Retinal pigment epithelial cell (primary cell): Measurements from ENCODE around the gene PTPN14.
A peak's percentile ranks its signal among the peaks of the same experiment; 100 is the strongest.

ENCODE experiments used
- DNase-seq: peaks from one replicate; pipeline ENCODE4 v3.0.0-alpha.2; 2010; ENCODE audit warnings: low read depth
- H3K4me3 ChIP-seq: 2 replicates; pipeline ENCODE4 v1.5.1; 2011; ENCODE audit warnings: mild to moderate bottlenecking, low read length, control low read depth, moderate library complexity
- TF ChIP-seq, protein P1 (sequence below): conservative IDR thresholded peaks from 2 replicates; pipeline ENCODE4 v1.5.1; 2011; ENCODE audit warnings: low read depth, low read length, control low read depth, inconsistent platforms

Gene PTPN14

DNA sequence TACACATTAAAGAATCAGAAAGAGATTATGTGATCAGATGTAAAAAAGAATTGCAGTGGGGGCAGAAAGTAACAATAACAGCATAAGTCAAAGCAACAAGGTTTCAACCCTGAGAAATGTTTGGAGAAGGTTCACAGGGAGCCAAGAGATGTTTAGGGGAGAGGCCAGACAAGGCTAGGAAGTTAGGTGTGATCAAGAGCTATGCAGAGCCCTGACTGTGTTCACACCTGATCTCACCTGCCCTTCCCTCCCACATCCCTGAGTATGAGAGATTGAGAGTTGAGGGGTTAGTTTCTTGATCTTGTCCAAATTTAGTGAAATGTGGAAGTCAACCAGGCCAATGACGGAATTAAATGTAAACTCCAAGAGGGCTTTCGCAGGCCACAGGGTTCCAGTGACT is 10.2 kb downstream of the PTPN14 start:
- DNase-seq, result no peak
- TF ChIP-seq, protein P1, sequence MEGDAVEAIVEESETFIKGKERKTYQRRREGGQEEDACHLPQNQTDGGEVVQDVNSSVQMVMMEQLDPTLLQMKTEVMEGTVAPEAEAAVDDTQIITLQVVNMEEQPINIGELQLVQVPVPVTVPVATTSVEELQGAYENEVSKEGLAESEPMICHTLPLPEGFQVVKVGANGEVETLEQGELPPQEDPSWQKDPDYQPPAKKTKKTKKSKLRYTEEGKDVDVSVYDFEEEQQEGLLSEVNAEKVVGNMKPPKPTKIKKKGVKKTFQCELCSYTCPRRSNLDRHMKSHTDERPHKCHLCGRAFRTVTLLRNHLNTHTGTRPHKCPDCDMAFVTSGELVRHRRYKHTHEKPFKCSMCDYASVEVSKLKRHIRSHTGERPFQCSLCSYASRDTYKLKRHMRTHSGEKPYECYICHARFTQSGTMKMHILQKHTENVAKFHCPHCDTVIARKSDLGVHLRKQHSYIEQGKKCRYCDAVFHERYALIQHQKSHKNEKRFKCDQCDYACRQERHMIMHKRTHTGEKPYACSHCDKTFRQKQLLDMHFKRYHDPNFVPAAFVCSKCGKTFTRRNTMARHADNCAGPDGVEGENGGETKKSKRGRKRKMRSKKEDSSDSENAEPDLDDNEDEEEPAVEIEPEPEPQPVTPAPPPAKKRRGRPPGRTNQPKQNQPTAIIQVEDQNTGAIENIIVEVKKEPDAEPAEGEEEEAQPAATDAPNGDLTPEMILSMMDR, result no peak
- no peak overlapping the region for H3K4me3 ChIP-seq

DNA sequence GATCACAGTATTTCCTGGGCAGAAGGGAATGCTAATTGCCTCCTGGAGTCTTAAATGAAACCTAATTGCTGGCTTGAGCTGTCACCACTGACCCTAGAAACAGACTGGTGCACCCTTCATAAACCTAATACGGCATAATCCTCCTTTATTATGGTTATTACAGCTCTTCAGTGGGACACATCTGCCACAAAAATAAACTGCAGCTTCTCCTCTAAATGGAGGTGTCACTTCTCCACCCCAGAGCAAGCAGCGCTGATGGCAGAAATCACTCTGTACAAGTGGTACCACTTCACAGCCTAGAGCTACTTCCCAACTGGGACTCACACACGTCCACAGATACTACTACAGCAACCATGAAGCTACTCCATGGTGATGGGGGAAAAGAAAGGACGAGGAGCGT is 11.1 kb downstream of the PTPN14 start:
- no peak for DNase-seq
- no peak overlapping the region for H3K4me3 ChIP-seq
- TF ChIP-seq, protein P1, result no peak

DNA sequence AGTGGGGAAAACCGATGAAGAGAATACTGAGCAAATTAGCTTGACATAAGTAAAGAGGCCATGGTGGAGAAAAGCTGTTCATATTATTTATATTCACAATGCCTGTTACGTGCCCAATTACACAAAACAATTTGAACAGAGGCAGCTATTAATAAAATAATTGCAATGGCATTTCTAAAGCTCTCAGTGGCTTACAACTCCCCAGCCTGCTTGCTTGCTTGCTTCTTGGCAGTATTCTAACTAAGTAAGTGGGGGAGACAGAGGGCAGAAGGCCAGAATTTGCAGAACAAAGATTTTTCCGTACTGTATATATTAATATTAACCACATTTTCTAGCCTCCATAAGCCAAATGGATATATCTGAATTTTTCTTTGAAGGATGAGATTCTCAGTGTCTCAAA is 12.9 kb downstream of the PTPN14 start:
- TF ChIP-seq, protein P1, result no peak
- DNase-seq, result peak; percentile 69
- no peak overlapping the region for H3K4me3 ChIP-seq

DNA sequence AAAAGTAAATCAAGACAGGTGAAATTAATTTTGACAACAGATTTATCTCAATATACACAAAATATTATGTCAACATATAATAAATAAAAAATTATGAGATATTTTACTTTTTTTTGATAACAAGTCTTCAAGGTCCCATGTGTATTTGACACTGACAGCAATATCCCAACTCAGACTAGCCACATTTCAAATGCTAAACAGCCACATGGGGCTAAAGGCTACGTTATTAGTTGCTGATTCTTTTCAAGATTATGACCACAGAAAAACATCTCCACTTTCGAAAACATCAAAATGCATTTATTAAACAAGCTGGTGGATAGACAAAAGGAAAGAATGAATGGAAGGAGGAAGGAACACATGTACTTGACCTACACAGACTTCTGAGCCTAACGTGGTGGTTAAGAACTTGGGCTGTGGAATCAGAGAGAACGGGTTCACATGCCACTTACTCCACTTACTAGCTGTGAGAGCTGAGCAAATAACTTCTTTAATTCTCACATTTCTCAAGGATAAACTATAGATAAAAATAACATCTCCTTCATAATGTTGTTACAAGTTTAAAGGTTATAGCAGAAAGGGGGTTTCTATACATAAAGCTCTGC is 13.4 kb downstream of the PTPN14 start:
- TF ChIP-seq, protein P1, result no peak

DNA sequence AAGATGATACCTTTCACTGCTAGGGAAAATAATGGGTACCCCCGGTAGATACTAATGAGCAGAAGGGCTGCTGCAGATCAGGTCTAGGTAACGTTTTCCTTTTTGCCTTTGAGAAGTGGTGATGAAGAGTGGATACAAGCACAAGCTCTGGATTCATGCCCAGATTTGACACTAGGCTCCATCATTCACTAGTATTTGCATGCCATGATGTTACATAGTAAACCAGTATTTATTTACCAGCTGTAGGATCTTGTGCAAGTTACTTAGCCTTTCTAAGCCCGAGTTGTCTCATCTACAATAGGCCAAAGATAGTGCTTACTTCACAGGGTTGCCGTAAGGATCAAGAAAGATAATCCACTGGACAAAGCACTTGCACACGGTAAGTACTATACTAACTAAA is 14.2 kb downstream of the PTPN14 start:
- TF ChIP-seq, protein P1, result no peak
- no peak for DNase-seq
- no peak overlapping the region for H3K4me3 ChIP-seq

More for the DNA sequence above, 13.4 kb downstream of the PTPN14 start:
- no peak for DNase-seq
- H3K4me3 ChIP-seq, result no peak overlapping the region

DNA sequence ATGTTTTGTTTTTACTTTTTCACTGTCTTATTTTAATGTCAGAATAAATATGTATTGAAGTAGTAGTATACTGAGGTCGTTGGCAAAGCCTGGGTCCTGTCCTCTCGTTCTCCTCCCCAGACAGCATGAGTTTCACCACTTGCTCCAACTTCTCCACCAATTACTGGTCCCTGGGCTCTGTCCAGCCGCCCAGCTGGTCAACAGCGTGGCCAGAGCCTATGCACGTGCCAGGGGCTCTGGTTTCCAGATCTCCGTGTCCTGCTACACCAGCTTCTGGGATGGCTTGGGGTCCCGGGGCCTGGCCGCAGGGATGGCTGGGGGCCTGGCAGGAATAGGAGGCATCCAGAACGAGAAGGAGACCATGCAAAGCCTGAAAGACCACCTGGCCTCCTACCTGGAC is 19.3 kb downstream of the PTPN14 start:
- TF ChIP-seq, protein P1, result no peak
- no peak overlapping the region for H3K4me3 ChIP-seq
- DNase-seq, result no peak

DNA sequence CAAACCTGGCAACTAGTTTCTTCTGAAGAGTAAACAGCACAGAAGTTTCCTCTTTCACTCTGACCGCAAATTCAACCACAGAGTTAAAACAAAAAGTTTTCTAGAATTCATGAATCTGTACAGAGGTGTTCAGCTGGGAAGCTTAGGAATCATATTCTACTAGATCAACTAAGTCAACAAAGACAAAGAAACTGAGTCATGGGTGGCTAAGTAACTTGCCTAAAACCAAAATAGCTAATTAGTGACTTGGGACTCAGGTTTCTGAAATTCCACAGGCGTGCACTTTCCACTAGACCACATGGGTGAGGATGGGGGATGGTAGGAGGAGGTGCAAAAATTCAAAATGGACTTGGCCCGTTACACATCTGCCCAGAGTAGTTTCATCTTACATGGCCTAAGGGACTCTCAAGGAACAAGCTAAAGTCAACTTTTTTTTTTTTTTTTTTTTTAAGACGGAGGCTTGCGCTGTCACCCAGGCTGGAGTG is 25.8 kb downstream of the PTPN14 start:
- DNase-seq, result no peak
- TF ChIP-seq, protein P1, result no peak
- no peak overlapping the region for H3K4me3 ChIP-seq
